ENCODE results near the gene ALDH9A1. TPM values are rescaled to one million over a fixed set of nuclear protein-coding genes. Genes with fewer than 3 reads are reported as not detected.
"Not testable (repeated sequence)": the region's sequence is repeated elsewhere in the genome, so short reads cannot be mapped to it uniquely, and the experiment has no call there.

Gene ALDH9A1
- total RNA-seq, 1 experiment from 2014 or later: 78.0 TPM

- TF ChIP-seq CTCF (conservative IDR thresholded peaks at IDR 0.05; ENCODE audit: low read depth, low read length) (no peak), EZH2phosphoT487 (IDR thresholded peaks at IDR 0.05; ENCODE audit: borderline replicate concordance, low read length) (no peak), EZH2 (IDR thresholded peaks at IDR 0.05; ENCODE audit: low read length, unreplicated experiment) (no peak)
- peaks cover 38% of the 10 kb centered on the region for H3K4me1 ChIP-seq (ENCODE audit: insufficient read depth, low read length)
These were observed 57.0 kb downstream of the ALDH9A1 start for GRCh38 chr1:165641231-165641987.

GRCh38 chr1:165639821-165640623 is 58.3 kb downstream of the ALDH9A1 start:
- peaks cover 9% of the 10 kb centered on the region; the same call in 1 of the 2 replicates for H3K36me3 ChIP-seq (ENCODE audit: low read depth, low read length)
- H3F3A ChIP-seq (ENCODE audit: low read length, unreplicated experiment): no peaks in the 10 kb centered on the region
- TF ChIP-seq CTCF (conservative IDR thresholded peaks at IDR 0.05; ENCODE audit: low read depth, low read length) (no peak), EZH2 (IDR thresholded peaks at IDR 0.05; ENCODE audit: low read length, unreplicated experiment) (no peak), EZH2phosphoT487 (IDR thresholded peaks at IDR 0.05; ENCODE audit: borderline replicate concordance, low read length) (no peak)
- H3K4me3 ChIP-seq (ENCODE audit: low read length): no peak overlapping the region
- H3K4me2 ChIP-seq (ENCODE audit: low read length): no peak overlapping the region
- H3K79me2 ChIP-seq (ENCODE audit: low read length): peaks cover 32% of the 10 kb centered on the region
- H3K27ac ChIP-seq (ENCODE audit: low read length): no peak overlapping the region
- no peak overlapping the region for H3K9ac ChIP-seq (ENCODE audit: low read length)
- no TSS peak for BruUV-seq (replicated peaks)
- ATAC-seq: no peak
- no peaks in the 10 kb centered on the region for H3K9me3 ChIP-seq (ENCODE audit: low read length)
- H2AFZ ChIP-seq (ENCODE audit: low read length): no peak overlapping the region
- intact Hi-C loops (cut with micrococcal nuclease): loop anchor here (10.0 kb wide), 1 partner anchor 185 kb away; the partner anchor contains the start of gene UCK2
- no peak for DNase-seq
- no peaks in the 10 kb centered on the region for H4K20me1 ChIP-seq (ENCODE audit: low read length)
- no peaks in the 10 kb centered on the region for H3K9me2 ChIP-seq (replicated peaks; ENCODE audit: low read length)
- no peaks in the 10 kb centered on the region for H3K27me3 ChIP-seq (ENCODE audit: low read length)
- CTCF ChIA-PET: no interaction called here
- POLR2A ChIA-PET (ENCODE audit: unreplicated experiment): no interaction called here
- H3K4me1 ChIP-seq (ENCODE audit: insufficient read depth, low read length): peaks cover 31% of the 10 kb centered on the region

More at GRCh38 chr1:165641231-165641987, 57.0 kb downstream of the ALDH9A1 start:
- Histone ChIP-seq H3K4me2 (ENCODE audit: low read length) (no peak overlapping the region), H3K79me2 (ENCODE audit: low read length) (peaks cover 25% of the 10 kb centered on the region), H3K27me3 (ENCODE audit: low read length) (no peaks in the 10 kb centered on the region), H3K27ac (ENCODE audit: low read length) (no peak overlapping the region), H3K36me3 (ENCODE audit: low read depth, low read length) (peaks cover 6% of the 10 kb centered on the region; the same call in 1 of the 2 replicates), H4K20me1 (ENCODE audit: low read length) (no peaks in the 10 kb centered on the region), H3K9ac (ENCODE audit: low read length) (no peak overlapping the region), H3F3A (ENCODE audit: low read length, unreplicated experiment) (no peaks in the 10 kb centered on the region), H3K4me3 (ENCODE audit: low read length) (no peak overlapping the region), H3K9me2 (replicated peaks; ENCODE audit: low read length) (no peaks in the 10 kb centered on the region), H3K9me3 (ENCODE audit: low read length) (no peaks in the 10 kb centered on the region), H2AFZ (ENCODE audit: low read length) (no peak overlapping the region)
- ChIA-PET CTCF (interaction anchor here (0.6 kb wide), 1 partner anchor 178 kb away, joined by 3 read pairs; no protein-coding TSS in a partner anchor), POLR2A (ENCODE audit: unreplicated experiment) (no interaction called here)
- ATAC-seq (no peak), DNase-seq (no peak)
- BruUV-seq (replicated peaks): no TSS peak
- intact Hi-C loops (cut with micrococcal nuclease): no loop called here

- H3F3A ChIP-seq (ENCODE audit: low read length, unreplicated experiment); H3K4me3 ChIP-seq (ENCODE audit: low read length); POLR2A ChIA-PET (ENCODE audit: unreplicated experiment); H2AFZ ChIP-seq (ENCODE audit: low read length); ATAC-seq; H4K20me1 ChIP-seq (ENCODE audit: low read length); H3K27me3 ChIP-seq (ENCODE audit: low read length); H3K36me3 ChIP-seq (ENCODE audit: low read depth, low read length); DNase-seq; H3K9me3 ChIP-seq (ENCODE audit: low read length); BruUV-seq (replicated peaks); H3K9me2 ChIP-seq (replicated peaks; ENCODE audit: low read length): not testable (repeated sequence)
- CTCF ChIA-PET: interaction anchor here (0.6 kb wide), 1 partner anchor 519 kb away, joined by 3 read pairs; no protein-coding TSS in a partner anchor
- Histone ChIP-seq H3K9ac (ENCODE audit: low read length) (peak overlapping the region; percentile 33), H3K4me2 (ENCODE audit: low read length) (peak overlapping the region; percentile 61; the same call in 1 of the 2 replicates), H3K4me1 (ENCODE audit: insufficient read depth, low read length) (peaks cover 36% of the 10 kb centered on the region), H3K27ac (ENCODE audit: low read length) (peak overlapping the region; percentile 77), H3K79me2 (ENCODE audit: low read length) (peaks cover 48% of the 10 kb centered on the region)
- intact Hi-C loops (cut with micrococcal nuclease): loop anchor here (10.0 kb wide), 1 partner anchor 187 kb away; the partner anchor contains the start of gene UCK2
These were observed 60.2 kb downstream of the ALDH9A1 start for GRCh38 chr1:165638211-165638610.

Measured in PC-3 (cell line).